Measurements from ENCODE around the gene TCAP. TPM values are rescaled to one million over a fixed set of nuclear protein-coding genes. Genes with fewer than 3 reads are reported as not detected.

The TCAP gene
- total RNA-seq, 1 donor: 0.36 TPM

DNA sequence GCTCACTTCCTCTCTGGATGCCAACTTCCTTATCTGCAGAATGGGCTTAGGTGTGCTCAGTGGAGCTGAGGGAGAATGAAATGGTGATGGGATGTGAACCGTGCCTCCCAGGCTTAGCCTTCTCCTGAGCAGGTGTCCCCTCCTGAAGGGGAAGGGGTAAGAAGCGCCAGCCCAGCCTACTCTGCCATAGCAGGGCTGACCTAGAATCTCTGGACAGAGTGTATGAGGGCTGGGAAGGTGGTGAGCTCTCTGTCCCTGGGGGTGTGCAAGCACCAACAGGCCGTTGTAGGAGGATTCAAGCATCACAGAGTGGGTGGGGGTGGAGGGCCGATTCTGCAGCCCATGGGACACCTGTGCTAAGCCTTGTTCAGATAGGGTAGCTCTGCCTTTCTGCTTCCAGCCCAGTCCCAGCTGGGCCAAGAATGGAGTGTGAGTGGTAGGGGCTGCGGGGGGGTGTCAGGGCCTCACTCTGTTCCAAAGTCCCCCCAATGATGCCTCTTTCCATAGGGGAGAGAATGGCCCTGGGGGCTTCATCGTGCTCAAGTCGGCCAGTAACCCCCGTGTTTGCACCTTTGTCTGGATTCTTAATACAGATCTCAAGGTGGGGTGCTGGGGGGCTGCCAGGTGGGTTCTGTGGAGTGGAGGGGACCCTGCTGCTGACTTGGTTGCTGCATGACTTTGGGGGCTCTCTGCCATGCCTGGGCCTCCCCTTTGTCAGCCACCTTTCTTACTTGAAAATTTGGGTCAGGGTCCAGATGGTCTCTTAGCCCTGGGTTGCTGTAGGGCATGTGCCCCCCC, 3.2 kb upstream of the TCAP start:
- no peak overlapping the region for H3K4me3 ChIP-seq (ENCODE audit: insufficient read depth, low read length)
- peaks cover 4% of the 10 kb centered on the region for H3K36me3 ChIP-seq (ENCODE audit: insufficient read depth, low read length)
- no peaks in the 10 kb centered on the region for H3K4me1 ChIP-seq (ENCODE audit: insufficient read depth, low read length)
- TF ChIP-seq, protein P1, sequence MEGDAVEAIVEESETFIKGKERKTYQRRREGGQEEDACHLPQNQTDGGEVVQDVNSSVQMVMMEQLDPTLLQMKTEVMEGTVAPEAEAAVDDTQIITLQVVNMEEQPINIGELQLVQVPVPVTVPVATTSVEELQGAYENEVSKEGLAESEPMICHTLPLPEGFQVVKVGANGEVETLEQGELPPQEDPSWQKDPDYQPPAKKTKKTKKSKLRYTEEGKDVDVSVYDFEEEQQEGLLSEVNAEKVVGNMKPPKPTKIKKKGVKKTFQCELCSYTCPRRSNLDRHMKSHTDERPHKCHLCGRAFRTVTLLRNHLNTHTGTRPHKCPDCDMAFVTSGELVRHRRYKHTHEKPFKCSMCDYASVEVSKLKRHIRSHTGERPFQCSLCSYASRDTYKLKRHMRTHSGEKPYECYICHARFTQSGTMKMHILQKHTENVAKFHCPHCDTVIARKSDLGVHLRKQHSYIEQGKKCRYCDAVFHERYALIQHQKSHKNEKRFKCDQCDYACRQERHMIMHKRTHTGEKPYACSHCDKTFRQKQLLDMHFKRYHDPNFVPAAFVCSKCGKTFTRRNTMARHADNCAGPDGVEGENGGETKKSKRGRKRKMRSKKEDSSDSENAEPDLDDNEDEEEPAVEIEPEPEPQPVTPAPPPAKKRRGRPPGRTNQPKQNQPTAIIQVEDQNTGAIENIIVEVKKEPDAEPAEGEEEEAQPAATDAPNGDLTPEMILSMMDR (IDR thresholded peaks at IDR 0.05; ENCODE audit: extremely low read depth, low read depth, low read length): no peak
- peaks cover 22% of the 10 kb centered on the region for H3K27me3 ChIP-seq (ENCODE audit: insufficient read depth, low read length)
- no peak overlapping the region for H3K27ac ChIP-seq (ENCODE audit: low read depth, low read length)
- peak; percentile 72 for DNase-seq (ENCODE audit: insufficient read length, low spot score, missing footprints)
- H3K4me2 ChIP-seq (ENCODE audit: insufficient read depth, low read length): no peak overlapping the region
- H3K9me3 ChIP-seq (ENCODE audit: low read depth, low read length): no peaks in the 10 kb centered on the region
- no peak overlapping the region for H2AFZ ChIP-seq (ENCODE audit: low read length)
- no peaks in the 10 kb centered on the region for H3K79me2 ChIP-seq (ENCODE audit: insufficient read depth, low read length)
- H4K20me1 ChIP-seq (ENCODE audit: insufficient read depth, low read length): peaks cover 5% of the 10 kb centered on the region

DNA sequence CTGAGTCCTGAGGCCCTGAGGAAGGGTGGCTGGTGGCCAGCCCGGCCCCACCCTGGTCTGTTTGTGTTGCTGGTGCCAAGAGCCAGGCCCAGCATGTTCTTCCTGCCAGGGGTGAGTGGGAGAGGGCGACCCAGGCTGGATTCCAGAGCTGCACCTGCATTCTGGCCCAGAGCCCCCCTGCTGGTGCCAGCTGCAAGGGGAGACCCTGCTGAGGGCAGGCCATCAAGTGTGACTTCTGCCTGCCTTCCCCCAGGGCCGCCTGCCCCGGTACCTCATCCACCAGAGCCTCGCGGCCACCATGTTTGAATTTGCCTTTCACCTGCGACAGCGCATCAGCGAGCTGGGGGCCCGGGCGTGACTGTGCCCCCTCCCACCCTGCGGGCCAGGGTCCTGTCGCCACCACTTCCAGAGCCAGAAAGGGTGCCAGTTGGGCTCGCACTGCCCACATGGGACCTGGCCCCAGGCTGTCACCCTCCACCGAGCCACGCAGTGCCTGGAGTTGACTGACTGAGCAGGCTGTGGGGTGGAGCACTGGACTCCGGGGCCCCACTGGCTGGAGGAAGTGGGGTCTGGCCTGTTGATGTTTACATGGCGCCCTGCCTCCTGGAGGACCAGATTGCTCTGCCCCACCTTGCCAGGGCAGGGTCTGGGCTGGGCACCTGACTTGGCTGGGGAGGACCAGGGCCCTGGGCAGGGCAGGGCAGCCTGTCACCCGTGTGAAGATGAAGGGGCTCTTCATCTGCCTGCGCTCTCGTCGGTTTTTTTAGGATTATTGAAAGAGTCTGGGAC, 2.4 kb upstream of the TCAP start:
- peaks cover 6% of the 10 kb centered on the region for H4K20me1 ChIP-seq (ENCODE audit: insufficient read depth, low read length)
- peaks cover 30% of the 10 kb centered on the region for H3K27me3 ChIP-seq (ENCODE audit: insufficient read depth, low read length)
- no peak overlapping the region for H2AFZ ChIP-seq (ENCODE audit: low read length)
- TF ChIP-seq, protein P1 (IDR thresholded peaks at IDR 0.05; ENCODE audit: extremely low read depth, low read depth, low read length): no peak
- H3K36me3 ChIP-seq (ENCODE audit: insufficient read depth, low read length): peaks cover 4% of the 10 kb centered on the region
- no peak overlapping the region for H3K4me2 ChIP-seq (ENCODE audit: insufficient read depth, low read length)
- H3K27ac ChIP-seq (ENCODE audit: low read depth, low read length): no peak overlapping the region
- no peaks in the 10 kb centered on the region for H3K79me2 ChIP-seq (ENCODE audit: insufficient read depth, low read length)
- peak; percentile 68 for DNase-seq (ENCODE audit: insufficient read length, low spot score, missing footprints)
- H3K4me3 ChIP-seq (ENCODE audit: insufficient read depth, low read length): no peak overlapping the region
- H3K9me3 ChIP-seq (ENCODE audit: low read depth, low read length): no peaks in the 10 kb centered on the region
- H3K4me1 ChIP-seq (ENCODE audit: insufficient read depth, low read length): no peaks in the 10 kb centered on the region

DNA sequence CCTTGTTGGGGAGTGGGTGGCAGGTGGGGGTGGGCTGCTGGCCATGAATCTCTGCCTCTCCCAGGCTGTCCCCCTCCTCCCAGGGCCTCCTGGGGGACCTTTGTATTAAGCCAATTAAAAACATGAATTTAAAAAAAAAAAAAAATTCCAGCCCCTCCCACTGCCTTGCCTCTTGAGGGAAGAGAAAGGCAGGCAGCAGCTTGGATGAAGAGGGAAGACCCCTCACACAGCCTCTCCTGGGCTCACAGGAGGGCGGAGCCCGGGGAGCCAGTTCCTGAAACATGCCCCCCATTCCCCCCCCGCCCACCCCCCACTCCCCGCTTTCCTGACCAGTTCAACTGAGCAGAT, 1.8 kb upstream of the TCAP start:
- Histone ChIP-seq H3K27me3 (ENCODE audit: insufficient read depth, low read length) (peaks cover 33% of the 10 kb centered on the region), H2AFZ (ENCODE audit: low read length) (no peak overlapping the region), H4K20me1 (ENCODE audit: insufficient read depth, low read length) (peaks cover 6% of the 10 kb centered on the region), H3K4me1 (ENCODE audit: insufficient read depth, low read length) (no peaks in the 10 kb centered on the region), H3K79me2 (ENCODE audit: insufficient read depth, low read length) (no peaks in the 10 kb centered on the region), H3K4me2 (ENCODE audit: insufficient read depth, low read length) (no peak overlapping the region), H3K27ac (ENCODE audit: low read depth, low read length) (no peak overlapping the region), H3K9me3 (ENCODE audit: low read depth, low read length) (no peaks in the 10 kb centered on the region), H3K4me3 (ENCODE audit: insufficient read depth, low read length) (no peak overlapping the region), H3K36me3 (ENCODE audit: insufficient read depth, low read length) (peaks cover 4% of the 10 kb centered on the region)
- TF ChIP-seq, protein P1 (IDR thresholded peaks at IDR 0.05; ENCODE audit: extremely low read depth, low read depth, low read length): no peak
- peak; percentile 77 for DNase-seq (ENCODE audit: insufficient read length, low spot score, missing footprints)
